ENCODE data around the gene MRPL54.
"Not testable (repeated sequence)": the region's sequence is repeated elsewhere in the genome, so short reads cannot be mapped to it uniquely, and the experiment has no call there.

Gene MRPL54

DNA sequence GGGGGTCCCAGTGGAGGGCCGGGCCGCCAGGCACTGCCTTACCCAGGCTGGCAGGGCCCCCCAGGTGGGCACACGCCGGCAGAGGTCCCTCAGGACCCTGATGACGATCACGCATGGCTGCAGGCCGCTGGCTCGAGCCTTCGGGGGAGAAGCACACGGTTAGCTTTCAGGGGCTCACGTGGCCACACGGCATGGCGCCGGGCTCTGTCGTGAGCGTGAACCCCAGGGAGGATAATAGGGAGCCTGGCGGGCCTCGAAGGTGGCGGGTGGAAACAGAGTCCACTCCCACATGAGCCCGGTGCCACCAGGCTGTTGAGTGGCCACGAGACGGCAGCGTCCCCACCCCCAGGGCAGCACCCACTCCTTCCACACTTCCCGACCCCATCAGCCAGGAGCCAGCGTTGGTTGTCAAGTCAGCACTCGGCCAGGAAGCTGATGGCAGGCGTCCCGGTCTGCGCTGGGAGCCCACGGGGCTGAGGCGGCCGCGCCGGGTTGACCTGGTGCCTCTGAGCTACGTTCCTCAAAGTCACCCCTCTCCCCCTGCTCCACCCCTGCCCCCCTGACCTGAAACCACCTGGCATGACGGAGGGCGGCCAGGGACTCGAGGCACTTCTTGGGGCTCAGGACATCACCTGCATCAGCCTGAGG, 48.4 kb downstream of the MRPL54 start:
- DNase-seq (ENCODE audit: low read depth): no peak

DNA sequence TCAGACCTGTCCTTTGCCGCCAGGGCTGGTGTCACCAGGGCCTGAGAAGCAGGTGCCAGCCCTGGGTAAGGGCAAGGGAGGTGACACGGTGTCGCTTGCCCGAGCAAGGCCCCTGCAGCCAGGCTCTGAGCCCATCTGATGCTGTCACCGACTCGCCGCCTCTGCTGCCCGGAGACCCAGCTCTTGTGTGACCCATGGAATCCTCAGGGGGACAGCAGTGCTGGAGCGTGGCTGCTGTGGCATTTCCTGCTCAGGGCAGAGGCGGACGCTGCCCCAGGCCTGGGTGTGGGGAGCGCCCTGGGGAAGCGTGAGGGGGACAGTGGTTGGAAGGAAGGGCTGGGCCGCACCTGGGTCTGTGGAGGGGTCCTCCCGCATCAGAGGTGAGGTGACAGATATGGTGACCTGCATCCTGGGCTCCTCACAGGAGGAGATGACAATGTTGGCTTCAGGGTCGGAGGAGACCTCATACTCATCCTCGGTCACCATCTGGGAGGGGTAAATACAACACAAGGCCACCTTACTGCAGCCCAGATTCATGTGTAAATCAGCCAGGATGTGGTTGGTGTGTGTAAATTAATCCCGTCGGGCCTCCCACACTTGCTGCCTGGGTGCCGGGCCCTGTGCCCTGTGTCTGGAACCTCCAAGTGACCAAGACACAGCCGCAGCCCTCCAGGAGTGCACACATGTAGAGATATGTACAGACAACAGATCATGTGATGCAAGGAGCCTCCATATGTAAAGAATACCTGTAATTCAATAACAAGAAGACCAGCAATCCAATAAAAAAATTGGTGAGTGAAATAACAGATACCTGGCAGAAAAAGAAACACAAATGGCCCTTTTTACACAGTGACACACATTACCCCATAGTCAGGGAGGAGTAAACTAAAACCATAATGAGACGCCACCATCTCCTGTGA, 51.3 kb downstream of the MRPL54 start:
- DNase-seq (ENCODE audit: low read depth): no peak

DNA sequence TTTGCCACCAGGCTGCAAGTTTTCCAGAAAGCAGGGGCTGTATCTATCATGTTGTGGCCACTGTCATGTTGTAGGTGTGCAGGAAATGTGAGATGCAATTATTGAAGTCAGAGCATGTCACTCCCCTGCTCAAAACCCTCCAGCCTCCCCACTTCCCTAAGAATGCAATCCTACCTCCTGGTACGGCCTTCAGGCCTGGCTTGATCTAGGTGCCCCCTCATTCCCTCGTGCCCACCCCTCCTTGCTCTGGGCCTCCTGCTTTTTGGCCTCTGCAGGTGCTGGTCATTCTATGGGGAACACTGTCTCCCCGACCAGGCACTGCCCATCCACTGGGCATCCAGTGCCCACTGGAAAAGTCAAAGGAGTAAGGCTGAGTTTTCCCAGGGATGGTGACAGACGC, 52.2 kb downstream of the MRPL54 start:
- DNase-seq (ENCODE audit: low read depth): no peak

DNA sequence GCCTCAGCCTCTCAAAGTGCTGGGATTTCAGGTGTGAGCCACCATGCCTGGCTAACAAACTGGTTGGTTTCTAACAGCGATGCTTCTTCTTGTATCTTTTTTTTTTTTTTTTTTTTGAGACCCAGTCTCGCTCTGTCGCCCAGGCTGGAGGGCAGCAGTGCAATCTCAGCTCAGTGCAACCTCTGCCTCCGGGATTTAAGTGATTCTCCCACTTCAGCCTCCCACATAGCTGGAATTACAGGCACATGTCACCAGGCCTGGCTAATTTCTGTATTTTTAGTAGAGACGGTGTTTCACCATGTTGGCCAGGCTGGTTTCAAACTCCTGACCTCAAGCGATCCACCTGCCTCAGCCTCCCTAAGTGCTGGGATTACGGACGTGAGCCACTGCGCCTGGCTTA, 53.7 kb downstream of the MRPL54 start:
- not testable (repeated sequence) for DNase-seq (ENCODE audit: low read depth)

DNA sequence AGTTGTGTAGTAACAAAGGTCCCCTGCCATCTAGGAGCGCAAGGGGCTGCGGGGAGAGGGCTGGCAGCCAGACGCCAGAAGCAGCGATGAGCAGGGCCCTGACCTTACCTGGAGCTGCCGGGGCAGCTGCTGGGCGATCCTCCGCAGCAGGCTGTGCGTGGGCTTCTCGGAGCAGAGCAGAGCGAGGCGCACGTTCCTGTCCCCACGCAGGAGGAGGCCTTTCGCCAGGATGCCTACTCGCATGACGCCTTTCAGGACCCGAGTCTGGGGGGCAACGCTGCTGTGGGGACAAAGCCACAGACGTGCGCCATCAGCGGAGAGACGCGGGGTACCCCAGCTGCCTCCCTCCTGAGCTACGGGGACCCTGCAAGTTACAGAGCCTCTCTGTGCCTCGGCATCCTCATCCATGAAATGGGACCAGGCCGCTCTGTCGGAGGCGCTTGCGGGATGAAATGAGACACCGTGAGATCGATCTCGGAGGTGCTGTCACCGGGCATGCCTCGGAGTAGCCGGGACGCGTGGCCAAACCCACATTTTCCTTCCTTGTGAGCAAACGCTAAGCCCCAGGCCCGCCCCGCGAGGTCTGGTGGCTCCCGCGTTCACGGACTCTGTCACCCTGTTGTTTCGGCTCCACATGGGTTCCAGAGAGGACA, 54.2 kb downstream of the MRPL54 start:
- no peak for DNase-seq (ENCODE audit: low read depth)
